ENCODE measurements around the gene KLHL3.

DNA sequence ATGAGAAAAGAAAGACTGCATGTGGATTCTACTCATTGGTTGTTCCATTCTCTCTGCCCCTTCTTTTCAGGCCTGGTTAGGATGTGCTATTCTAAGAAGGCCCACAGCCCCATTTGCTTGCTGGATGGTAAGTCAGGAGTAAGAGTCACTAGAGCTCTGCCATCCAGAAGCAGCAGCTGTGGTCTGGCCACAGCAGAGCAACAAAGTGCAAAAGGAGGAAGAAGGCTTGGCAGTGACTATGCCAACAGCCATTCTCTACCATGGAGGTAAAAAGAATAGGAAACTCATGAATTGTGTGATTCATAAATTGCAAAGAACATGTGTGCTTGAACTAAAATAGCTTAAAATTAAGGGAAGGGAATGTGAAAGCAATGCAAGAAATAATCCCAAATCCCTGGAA lies 20.9 kb downstream of the KLHL3 start:
- no peak for TF ChIP-seq CTCF (IDR thresholded peaks at IDR 0.05; ENCODE audit: low read length)
- no peak for TF ChIP-seq EZH2 (IDR thresholded peaks at IDR 0.05; ENCODE audit: borderline replicate concordance, low read length)

All from OCI-LY1 (cell line).